HG03521 (cell line): ENCODE data around the gene LETM1.
A peak's percentile ranks its signal among the peaks of the same experiment; 100 is the strongest.

ENCODE experiments used
- ATAC-seq: cut with Tn5 transposase; IDR thresholded peaks from one replicate; pipeline ENCODE4 v1.9.1; 2021; ENCODE audit warnings: mild to moderate bottlenecking, moderate library complexity; ENCODE audit not compliant: unreplicated experiment

Gene LETM1

DNA sequence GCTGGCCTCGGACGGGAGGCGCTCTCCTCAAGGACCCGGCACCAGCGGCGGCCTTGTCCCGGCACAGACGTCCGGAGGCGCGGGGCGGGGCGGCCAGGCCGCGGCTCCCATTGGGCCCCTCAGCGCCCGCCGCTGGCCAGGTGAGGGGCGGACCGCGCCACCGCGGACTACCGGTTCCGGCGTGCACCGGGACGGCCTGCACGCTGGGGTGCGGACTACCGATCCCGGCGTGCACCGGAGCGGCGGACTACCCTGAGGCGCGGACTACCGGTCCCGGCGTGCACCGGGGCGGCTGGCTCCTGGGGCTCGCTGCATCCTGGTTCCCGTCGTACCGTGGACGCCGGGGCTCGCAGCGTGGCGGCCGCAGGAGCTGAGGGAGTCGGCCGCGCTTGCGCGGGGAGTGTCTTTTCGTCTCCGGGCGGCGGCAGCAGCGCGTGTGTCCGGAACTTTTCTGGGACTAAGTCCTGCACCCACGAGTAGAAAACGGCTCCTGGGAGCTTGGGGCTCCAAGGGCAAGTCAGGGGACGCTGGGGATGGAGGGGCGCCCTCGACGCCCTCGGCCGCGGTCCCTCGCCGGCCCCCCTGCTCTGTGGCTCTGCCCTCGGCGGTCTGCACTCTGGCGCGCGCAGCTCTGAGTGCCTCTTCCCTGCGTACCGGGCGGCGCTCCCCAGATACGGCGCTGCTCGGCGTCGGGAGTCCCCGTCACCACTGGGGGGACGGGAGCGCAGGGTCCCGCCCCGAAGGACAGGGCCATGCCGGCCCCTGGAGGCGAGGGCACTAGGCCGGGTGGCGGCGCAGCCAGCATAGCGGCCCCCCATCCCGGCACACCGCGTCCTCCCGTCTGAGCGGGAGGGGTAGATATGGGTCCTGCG is at the start of gene LETM1:
Gene LETM1, minus strand, starts transcription at position 86 of the 872 bp plus-strand sequence. CDS start 206 bp downstream, outside the sequence.
- ATAC-seq = peak; percentile 91

DNA sequence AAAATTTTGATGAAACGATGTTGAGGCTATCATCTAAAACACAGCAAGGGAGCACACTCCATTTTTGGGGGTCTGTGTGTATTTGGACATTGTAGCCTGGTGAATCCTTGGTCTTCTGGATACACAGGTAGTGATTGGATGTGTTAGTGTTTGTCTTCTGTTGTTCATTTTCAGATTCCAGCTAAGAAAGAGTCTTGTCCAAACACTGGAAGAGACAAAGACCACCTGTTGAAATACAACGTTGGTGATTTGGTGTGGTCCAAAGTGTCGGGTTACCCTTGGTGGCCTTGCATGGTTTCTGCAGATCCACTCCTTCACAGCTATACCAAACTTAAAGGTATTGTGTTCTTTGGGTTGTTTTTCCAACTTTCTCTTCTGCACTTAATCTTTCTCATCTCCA is 48.1 kb upstream of the LETM1 start:
- ATAC-seq = no peak

DNA sequence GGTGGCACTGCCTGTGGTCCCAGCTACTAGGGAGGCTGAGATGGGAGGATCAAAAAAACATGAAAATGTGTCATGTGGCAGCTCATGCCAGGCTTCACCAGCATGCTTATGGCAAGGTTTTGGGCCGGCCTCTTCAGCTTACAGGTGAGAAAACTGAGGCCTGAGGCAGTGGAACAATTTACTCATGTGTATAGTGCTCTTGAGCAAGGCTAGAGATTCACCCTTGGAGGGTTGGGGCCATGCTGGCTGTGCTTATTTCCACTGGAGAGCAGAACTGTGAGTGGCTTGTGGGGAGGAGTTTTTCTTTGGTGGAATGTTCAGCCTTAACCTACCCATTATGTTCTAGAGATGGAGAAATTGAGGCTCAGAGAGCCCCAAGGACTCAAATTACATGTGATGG is 47.1 kb upstream of the LETM1 start:
- ATAC-seq = no peak

DNA sequence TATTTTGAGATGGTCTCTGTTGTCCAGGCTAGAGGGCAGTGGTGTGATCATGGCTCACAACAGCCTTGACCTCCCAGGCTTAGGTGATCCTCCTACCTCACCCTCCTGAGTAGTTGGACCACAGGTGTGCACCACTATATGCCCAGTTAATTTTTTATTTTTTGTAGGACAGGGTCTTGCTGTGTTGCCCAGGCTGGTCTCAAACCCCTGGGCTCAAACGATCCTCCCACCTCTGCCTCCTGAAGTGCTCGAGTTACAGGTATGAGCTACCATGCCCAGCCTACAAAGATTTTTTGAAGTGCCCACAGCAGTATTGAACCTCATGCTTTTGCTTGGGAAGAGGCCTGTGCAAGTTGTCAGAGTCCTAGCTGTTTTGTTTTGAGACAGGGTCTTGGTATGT is 46.3 kb upstream of the LETM1 start:
- no peak for ATAC-seq

DNA sequence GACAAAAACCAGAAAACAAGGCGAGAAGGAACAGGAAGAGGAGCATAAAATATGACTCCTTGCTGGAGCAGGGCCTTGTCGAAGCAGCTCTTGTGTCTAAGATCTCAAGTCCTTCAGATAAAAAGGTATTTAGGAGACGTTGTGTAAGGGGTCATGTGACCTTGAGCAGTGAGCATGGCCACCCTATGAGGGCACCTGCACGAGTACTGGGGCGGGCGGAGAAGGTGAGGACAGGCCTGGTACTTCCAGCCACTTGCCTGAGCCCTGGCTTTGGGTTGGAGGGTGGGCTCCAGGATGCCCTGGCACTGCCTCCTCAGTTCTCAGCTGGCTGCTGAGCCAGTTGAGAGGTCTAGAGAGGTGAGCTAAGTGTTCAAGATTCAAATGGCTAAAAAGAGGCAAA is 45.2 kb upstream of the LETM1 start:
- ATAC-seq = no peak

DNA sequence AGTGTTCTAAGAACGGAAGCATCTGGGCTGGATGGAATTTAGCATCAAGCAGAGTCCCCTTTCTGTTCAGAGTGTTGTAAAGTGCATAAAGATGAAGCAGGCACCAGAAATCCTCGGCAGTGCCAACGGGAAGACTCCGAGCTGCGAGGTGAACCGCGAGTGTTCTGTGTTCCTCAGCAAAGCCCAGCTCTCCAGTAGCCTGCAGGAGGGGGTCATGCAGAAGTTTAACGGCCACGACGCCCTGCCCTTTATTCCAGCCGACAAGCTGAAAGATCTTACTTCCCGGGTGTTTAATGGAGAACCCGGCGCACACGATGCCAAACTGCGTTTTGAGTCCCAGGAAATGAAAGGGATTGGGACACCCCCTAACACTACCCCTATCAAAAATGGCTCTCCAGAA is 44.7 kb upstream of the LETM1 start:
- ATAC-seq = no peak

DNA sequence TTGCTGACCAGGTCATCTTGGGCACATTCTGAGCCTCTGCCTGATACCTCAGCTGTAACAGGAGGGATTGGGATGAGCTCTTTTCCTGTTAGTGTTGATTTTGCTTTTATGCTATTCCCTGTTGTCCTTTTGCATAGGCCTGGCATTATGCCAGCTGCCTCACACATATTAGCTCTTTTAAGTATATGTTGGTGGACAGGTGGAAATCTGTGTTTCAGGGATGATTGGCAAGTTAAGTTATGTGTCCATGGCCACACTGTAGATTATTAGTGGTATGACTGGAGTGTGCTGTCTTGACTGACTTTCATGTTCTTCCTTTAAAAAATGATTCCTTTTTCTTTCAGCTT is 44.1 kb upstream of the LETM1 start:
- no peak for ATAC-seq

DNA sequence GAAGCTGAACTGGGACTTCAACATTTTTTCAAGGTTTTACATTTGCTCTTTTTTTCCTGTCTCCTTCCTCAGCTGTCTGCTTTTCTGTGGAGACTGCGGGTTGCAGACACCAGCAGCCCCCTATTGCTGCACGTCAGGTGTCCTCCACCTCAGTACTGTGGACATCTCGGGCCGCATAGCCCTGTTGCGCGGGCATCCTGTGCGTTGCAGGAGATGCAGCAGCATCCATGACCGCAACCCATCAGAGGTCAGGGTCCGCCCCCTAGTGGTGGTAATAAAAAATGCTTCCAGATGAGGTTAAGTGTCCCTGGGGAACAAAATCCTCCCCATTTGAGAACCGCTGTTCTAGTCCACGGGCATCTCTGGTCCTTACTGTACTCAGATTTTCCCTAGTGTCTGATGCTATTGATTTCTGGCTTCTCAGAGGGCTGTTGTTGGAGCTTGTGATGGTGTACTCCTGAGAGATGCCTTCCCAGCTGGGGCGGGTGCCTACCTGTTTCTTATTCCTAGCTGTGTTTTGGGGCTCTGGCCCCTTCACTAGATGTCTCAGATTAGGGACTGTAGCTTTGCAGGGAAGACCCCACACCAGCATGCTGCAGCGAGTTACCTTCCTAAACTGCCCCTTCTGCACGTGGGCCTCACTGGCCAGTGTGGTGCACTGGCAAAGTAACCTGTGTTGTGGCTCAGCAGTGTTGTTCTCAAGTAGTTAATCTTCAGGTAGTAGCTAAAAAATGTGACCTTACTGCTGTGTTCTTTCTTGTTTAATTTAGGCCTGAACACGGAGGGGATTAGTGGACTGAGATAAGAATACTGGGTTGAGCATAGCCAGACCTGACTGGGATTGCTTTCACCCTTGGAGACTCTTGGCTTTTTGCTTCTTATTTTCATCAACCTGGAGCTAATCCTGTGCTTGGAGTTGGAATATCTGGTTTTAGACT is 43.5 kb upstream of the LETM1 start:
- peak; percentile 65 for ATAC-seq

DNA sequence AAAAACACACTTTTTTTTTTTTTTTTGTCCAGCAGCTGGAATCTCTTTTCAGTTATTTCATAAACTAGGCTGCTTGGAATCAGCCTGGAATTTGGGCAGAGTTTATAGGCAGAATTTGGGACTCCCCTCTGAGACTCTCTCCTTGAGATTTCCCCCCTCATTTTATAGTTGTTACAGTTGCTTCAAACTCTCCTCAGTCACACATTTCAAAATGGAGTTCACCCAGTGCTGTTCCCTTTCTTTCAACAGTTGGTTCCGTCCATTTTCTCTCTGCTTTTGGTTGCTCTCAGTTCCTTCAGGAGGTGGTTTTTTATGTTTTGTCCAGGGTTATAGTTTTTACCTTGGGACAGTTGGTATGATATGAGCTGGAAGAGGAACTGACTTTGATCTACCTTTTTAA is 42.7 kb upstream of the LETM1 start:
- ATAC-seq = no peak

DNA sequence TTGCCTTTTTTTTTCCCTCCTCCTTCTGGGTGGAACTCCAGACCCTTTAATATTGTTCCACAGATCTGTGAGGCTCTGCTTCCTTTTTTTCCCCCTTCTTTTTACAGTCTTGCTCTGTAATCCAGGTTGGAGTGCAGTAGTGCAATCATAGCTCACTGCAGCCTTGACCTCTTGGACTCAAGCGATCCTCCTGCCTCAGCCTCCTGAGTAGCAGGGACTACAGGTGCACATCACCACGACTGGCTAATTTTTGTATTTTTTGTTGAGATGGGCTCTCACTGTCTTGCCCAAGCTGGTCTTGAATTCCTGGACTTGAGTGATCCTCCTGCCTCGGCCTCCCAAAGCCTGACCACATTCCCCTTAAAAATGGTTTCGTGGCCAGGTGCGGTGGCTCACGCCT is 42.1 kb upstream of the LETM1 start:
- no peak for ATAC-seq

DNA sequence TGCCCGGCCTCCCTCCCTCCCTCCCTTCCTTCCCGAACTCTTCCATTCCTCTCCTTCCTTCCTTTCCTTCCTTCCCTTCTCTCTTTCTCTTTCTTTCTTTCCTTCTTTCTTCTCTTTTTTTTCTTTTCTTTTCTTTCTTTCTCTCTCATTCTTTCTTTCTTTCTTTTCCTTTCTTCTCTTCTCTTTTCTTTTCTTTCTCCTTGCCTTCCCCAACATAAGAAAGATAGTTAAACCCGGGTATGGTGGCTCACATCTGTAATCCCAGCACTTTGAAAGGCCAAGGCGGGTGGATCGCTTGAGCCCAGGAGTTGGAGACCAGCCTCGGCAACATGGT is 40.7 kb upstream of the LETM1 start:
- ATAC-seq = no peak

DNA sequence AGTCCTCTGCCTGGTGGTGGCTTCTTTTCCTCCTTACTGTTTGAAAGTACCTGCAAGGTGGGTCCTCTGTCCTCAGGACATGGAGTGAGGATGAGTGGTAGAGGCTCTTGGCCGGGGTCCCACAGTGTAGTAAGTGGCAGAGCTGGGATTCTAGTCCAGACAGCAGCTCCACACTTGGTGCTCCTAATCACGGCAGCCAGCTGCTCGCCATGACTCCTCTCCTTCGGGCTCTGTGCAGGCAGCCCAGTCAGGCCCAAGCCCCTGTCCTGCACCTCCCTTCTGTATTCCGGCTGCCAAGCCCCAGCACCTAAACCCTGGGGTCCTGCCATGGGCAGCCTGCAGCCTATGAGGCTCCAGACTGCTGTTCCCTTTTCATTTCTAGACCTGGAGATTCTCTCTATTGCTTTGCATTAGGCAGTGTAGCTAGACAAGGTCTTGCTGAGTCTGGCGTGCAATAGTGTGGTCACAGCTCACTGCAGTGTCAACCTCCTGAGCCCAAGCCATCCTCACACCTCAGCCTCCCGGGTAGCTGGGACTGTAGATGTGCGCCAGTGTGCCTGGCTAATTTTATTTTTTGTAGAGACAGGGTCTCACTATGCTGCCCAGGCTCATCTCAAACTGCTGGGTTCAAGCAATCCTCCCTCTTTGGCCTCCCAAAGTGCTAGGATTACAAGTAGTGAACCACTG is 40.2 kb upstream of the LETM1 start:
- ATAC-seq = no peak

DNA sequence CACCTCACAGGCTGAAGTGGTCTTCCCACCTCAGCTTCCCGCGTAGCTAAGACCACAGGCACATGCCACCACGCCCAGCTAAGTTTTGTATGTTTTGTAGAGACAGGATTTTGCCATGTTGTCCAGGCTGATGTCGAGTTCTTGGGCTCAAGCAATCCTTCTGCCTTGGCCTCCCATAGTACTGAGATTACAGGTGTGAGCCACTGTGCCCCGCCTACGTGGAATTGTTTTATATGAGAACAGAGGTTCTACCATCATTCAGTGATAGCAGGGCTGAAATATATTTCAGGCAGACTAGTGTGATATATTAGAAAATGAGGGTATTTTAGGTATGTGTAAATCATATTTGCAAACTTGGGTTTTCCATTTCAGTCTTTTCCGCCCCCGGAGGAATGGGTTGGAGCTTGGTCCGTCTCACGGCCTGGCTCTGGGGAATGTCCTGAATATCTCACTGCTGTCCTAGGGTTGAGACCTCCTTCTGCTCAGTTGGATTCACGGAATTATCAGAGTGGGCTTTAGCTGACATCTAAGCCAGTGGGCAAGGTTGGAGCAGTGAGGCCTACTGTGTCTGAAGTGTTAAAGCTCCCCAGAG is 35.1 kb upstream of the LETM1 start:
- no peak for ATAC-seq

DNA sequence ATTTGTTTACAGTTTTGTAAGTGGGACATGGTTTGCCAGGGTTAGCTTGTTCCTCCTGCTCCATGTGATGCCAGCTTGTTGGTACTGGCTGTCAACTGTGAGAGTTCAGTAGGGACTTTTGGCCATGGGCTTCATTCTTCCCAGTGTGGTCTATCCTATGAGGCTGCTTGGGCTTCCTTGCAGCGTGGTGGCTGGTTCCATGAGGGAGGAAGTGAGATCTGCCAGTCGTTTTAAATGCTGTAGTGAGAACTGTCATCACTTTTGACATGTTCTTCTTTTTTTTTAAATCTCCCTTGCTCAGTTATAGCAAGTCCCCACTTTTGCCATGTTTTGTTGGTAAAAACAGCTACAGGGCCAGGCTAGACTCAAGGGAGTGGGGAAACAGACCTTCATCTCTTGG is 31.1 kb upstream of the LETM1 start:
- ATAC-seq = no peak

DNA sequence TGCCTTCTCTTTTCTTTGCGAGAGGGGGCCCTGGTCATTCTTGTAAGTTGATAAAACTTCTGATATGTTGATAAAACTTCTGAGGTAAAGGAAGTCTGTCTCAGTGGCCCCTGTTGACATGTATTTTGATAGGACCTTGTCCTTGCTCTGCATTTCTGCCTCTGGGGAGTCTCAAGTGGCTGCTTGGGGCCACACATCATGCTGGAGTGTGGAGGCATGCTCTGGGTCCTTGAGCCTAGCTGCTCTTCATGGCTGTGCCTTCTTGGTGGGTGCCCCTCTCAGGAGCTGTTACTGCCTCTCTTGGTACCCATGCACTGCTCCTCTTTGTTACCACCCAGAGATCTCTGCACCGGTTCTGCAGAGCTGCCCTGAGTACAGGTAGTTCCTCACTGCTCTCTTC is 29.5 kb upstream of the LETM1 start:
- ATAC-seq = no peak

DNA sequence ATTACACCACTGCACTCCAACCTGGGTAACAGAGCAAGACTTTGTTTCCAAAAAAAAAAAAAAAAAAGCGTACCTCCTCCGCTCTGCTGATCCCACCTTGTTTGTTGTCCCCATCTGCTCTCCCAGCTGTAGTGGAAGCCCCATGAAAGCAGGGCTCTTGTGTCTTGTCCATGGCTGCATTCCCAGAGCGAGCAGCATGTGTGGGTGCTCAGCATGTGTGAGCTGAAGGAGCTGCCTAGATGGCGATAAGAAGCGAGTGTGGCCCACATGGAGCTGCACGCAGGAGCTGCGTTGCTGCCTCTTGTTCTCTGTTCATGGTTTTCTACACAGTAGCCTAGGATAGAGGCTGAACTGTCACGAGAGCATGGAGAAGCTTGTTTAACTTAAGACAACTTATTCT is 27.6 kb upstream of the LETM1 start:
- ATAC-seq = no peak

DNA sequence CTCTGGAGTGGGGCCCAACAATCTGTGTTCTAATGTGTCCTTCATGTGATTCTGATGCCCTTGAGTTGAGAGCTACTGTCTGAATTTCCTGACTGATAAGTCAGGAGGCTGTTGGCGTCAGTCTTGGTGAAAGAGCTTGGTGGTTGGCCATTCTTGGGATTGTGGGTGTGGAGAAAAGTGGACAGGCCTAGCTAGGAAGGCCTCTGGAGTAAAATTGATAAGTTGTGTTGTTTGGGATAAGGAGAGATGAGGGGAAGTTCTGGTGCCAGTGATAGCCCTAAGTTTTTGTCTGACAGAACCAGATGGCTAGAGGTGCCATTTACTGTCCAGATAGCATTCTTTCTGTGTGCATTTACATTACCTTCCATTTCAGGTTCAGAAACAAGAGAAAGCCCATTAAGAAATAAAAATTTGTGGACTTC is 26.9 kb upstream of the LETM1 start:
- no peak for ATAC-seq

DNA sequence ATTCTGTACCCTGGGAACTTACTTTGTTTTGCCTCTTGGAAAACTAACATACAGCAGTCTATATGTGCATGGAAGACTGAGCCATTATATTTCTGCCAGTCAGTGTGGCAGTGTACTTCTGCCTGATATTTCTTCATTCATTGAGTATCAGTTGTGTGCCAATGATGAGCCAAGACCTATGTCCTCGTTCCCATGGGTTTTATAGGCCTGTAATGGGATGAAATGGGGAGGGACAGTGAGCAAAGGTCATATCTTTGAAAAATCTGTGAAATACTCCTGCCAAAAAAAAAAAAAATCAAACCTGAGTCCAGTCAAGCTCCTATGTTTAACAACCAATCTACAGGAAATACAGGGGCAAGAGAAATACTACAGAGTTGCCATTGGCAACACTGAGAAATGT is 24.4 kb upstream of the LETM1 start:
- no peak for ATAC-seq

DNA sequence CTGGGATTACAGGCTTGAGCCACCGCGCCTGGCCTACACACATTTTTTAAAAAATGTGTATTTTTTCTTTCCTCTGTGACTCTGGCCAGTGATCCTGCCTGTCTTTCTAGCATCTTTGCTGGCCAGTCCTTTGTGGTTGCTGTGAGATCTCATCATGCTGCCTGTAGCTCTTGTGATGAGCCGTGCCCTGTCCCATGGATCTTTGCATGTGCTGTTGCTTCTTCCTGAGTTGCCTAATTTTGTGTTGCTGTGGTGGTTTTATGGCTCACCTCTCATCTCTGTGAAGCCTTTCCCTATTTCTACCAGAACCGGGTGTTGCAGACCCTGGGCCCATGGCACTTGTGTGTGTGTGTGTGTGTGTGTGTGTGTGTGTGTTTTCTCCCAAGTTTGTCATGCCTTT is 23.5 kb upstream of the LETM1 start:
- ATAC-seq = no peak

DNA sequence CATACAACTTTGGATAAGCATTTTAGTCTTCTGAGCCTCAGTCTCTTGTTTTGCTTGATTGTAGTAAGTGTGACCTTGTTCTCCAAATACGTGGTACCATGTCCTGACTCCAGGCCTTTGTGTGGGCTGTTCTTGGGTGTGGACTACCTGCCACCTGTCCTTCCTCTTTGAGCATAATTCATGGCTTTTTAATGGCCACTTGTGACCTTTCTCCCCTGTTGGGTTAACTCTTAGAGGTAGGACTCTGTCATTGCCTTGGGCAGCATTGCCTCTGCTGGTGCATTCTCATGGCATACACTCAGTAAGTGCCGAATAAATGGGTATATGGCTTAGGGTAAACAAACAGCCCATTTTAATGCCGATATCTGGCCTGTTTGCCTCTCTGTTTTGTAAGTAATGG is 18.2 kb upstream of the LETM1 start:
- no peak for ATAC-seq

DNA sequence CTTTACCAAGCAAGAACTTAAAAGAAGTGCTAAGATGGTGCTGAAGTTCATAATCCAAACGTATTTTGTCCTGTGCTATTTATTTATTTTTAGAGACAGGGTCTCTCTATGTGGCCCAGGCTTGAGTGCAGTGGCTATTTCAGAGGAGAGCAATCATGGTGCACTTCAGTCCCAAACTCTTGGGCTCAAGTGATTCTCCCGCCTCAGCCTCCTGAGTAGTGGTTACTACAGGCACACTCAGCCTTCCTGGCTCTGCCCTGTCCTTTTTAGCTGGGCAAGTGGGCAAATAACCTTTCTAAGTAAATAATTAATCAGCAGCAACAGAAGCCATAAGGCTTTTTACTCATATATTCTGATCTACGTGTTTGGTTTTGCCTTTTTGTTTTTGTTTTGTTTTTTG is 17.8 kb upstream of the LETM1 start:
- no peak for ATAC-seq
